MCF 10A (cell line): ENCODE results near the gene FNDC11. TPM values are rescaled to one million over a fixed set of nuclear protein-coding genes. Genes with fewer than 3 reads are reported as not detected.

Source experiments
- BruUV-seq: library from RNA; stranded (reverse); fragments of 400-500 nt; replicated peaks from 2 replicates; lab custom pipeline; 2021; lab: Mats Ljungman, UMichigan
- CTCF ChIA-PET: fragments of 300-600 bp; sonication (Branson Sonifier 250); formaldehyde crosslinking; extraction: SDS; loops from one replicate; lab custom pipeline; 2021; ENCODE audit warnings: antibody characterized with exemption, inconsistent platforms; lab: Yijun Ruan, JAX
- POLR2A ChIA-PET: fragments of 300-600, 350-650 bp; sonication (Branson Sonifier 250); formaldehyde crosslinking; extraction: SDS; loops from one replicate; lab custom pipeline; 2020; ENCODE audit warnings: antibody characterized with exemption, inconsistent platforms; lab: Yijun Ruan, JAX
- DNase-seq: peaks from one replicate; pipeline ENCODE4 v3.0.0-alpha.2; 2018; ENCODE audit not compliant: unreplicated experiment
- H3K27ac Mint-ChIP-seq: one replicate; pipeline ENCODE4 v1.8.0; 2022; ENCODE audit warnings: mild to moderate bottlenecking, low read depth, mixed read lengths; ENCODE audit not compliant: unreplicated experiment
- H3K27me3 Mint-ChIP-seq: one replicate; pipeline ENCODE4 v1.8.0; 2022; ENCODE audit warnings: mixed read lengths; ENCODE audit not compliant: insufficient read depth, unreplicated experiment
- H3K36me3 Mint-ChIP-seq: one replicate; pipeline ENCODE4 v1.8.0; 2022; ENCODE audit warnings: mild to moderate bottlenecking, moderate library complexity, mixed read lengths; ENCODE audit not compliant: insufficient read depth, unreplicated experiment
- H3K4me1 Mint-ChIP-seq: one replicate; pipeline ENCODE4 v1.8.0; 2022; ENCODE audit warnings: mixed read lengths; ENCODE audit not compliant: insufficient read depth, unreplicated experiment
- H3K4me3 Mint-ChIP-seq: one replicate; pipeline ENCODE4 v1.8.0; 2022; ENCODE audit warnings: mild to moderate bottlenecking, moderate library complexity, mixed read lengths; ENCODE audit not compliant: unreplicated experiment
- H3K9me3 Mint-ChIP-seq: one replicate; pipeline ENCODE4 v1.8.0; 2022; ENCODE audit warnings: mixed read lengths; ENCODE audit not compliant: unreplicated experiment
- intact Hi-C: fragments of 100-400 bp; cut with micrococcal nuclease; formaldehyde crosslinking; loops from 2 replicates; pipeline ENCODE4 v1.14.1; 2022
- total RNA-seq: library from RNA; stranded (reverse); gene quantifications from 2 replicates; pipeline ENCODE4 v1.2.3, GENCODE V29; 2022
- TF ChIP-seq, protein P1 (sequence below): fragments of 200-600 bp; IDR thresholded peaks from one replicate; pipeline ENCODE4 v1.8.0; 2022; ENCODE audit warnings: antibody characterized with exemption, mild to moderate bottlenecking; ENCODE audit not compliant: unreplicated experiment

FNDC11 gene
- total RNA-seq, 1 experiment from 2014 or later: 2.4 TPM

DNA sequence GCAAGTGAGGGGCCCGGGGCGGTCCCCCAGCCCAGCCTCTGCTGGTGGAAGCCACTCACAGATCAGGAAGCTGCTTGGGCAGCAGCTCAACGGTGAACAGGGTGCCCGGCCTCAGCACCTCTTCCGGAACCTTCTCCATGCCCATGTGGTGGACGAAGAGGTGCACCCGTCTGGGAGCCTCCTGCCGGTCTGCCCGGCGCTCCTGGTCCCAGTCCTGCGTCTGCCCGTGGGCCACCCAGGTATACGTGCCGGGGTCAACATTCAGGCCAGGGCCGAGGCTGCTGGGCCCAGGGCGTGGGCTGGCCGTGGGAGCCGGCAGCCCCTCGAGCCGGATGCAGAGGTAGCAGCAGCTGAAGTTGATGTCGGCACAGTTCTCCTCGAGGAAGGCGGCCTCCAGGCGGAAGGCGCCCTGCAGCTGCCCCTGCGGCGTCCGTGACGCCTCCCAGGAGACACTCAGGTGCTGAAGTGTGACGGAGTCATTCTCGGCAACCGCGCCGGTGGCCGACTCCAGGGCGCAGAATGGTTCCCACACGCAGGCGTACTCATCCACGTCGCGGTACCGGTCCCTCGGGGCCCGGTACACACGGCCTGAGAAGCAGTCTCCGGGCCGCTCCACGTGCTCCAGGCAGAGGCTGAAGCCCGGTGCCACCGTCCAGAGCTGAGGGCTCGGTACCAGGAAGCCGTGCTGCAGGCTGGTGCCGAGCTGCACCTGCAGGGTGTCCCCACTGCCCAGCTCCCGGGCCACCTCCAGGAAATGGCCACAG is 8.7 kb downstream of the FNDC11 start:
- TF ChIP-seq, protein P1, sequence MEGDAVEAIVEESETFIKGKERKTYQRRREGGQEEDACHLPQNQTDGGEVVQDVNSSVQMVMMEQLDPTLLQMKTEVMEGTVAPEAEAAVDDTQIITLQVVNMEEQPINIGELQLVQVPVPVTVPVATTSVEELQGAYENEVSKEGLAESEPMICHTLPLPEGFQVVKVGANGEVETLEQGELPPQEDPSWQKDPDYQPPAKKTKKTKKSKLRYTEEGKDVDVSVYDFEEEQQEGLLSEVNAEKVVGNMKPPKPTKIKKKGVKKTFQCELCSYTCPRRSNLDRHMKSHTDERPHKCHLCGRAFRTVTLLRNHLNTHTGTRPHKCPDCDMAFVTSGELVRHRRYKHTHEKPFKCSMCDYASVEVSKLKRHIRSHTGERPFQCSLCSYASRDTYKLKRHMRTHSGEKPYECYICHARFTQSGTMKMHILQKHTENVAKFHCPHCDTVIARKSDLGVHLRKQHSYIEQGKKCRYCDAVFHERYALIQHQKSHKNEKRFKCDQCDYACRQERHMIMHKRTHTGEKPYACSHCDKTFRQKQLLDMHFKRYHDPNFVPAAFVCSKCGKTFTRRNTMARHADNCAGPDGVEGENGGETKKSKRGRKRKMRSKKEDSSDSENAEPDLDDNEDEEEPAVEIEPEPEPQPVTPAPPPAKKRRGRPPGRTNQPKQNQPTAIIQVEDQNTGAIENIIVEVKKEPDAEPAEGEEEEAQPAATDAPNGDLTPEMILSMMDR: no peak
- BruUV-seq: no TSS peak
- H3K4me1 Mint-ChIP-seq: no peaks in the 10 kb centered on the region
- no peaks in the 10 kb centered on the region for H3K9me3 Mint-ChIP-seq
- no peaks in the 10 kb centered on the region for H3K36me3 Mint-ChIP-seq
- POLR2A ChIA-PET: interaction anchor here (1.5 kb wide), 1 partner anchor 11 kb away, joined by 5 read pairs; the partner anchor contains the start of gene HELZ2
- CTCF ChIA-PET: interaction anchor here (0.8 kb wide), 1 partner anchor 25 kb away, joined by 3 read pairs; no protein-coding TSS in a partner anchor
- no peak overlapping the region for H3K27ac Mint-ChIP-seq
- DNase-seq: no peak
- no peak overlapping the region for H3K4me3 Mint-ChIP-seq
- no peaks in the 10 kb centered on the region for H3K27me3 Mint-ChIP-seq
- intact Hi-C loops: no loop called here

DNA sequence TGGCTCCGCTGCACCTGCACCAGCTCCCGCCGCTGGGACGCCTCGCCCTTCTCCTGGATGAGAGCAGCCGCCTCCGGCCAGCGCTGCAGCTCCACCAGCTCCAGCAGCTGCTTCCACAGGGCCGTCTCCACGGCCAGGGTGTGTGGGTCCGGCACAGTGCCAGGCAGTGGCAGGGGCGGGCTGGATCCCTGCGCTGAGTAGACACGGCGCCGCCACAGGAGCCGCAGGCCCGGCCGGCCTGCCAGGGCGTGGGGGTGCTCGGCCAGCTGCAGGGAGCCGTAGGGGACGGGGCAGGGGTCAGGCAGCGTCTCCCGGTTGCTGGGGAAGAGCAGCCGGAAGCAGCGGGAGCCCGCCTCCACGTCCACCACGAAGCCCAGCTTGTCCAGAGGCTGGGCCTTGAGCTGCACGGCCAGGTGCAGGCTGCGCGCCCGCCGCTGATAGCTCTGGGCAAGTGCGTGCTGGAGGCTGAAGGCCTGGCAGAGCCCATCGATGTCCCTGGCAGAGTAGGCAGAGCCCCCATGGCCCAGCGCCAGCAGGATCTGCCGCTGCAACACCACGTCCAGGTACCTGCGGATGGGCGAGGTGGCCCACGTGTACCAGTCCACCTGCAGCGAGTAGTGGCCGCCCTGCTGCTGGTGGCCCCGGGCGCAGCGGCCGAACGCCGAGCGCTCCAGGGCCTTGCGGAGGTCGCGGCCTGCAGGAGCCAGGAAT is 9.4 kb downstream of the FNDC11 start:
- CTCF ChIA-PET: no interaction called here
- no peaks in the 10 kb centered on the region for H3K27me3 Mint-ChIP-seq
- DNase-seq: no peak
- no peaks in the 10 kb centered on the region for H3K9me3 Mint-ChIP-seq
- TF ChIP-seq, protein P1: no peak
- BruUV-seq: no TSS peak
- no peaks in the 10 kb centered on the region for H3K4me1 Mint-ChIP-seq
- no peak overlapping the region for H3K27ac Mint-ChIP-seq
- POLR2A ChIA-PET: interaction anchor here (1.5 kb wide), 1 partner anchor 10 kb away, joined by 5 read pairs; the partner anchor contains the start of gene HELZ2
- intact Hi-C loops: no loop called here
- H3K4me3 Mint-ChIP-seq: no peak overlapping the region
- H3K36me3 Mint-ChIP-seq: no peaks in the 10 kb centered on the region

DNA sequence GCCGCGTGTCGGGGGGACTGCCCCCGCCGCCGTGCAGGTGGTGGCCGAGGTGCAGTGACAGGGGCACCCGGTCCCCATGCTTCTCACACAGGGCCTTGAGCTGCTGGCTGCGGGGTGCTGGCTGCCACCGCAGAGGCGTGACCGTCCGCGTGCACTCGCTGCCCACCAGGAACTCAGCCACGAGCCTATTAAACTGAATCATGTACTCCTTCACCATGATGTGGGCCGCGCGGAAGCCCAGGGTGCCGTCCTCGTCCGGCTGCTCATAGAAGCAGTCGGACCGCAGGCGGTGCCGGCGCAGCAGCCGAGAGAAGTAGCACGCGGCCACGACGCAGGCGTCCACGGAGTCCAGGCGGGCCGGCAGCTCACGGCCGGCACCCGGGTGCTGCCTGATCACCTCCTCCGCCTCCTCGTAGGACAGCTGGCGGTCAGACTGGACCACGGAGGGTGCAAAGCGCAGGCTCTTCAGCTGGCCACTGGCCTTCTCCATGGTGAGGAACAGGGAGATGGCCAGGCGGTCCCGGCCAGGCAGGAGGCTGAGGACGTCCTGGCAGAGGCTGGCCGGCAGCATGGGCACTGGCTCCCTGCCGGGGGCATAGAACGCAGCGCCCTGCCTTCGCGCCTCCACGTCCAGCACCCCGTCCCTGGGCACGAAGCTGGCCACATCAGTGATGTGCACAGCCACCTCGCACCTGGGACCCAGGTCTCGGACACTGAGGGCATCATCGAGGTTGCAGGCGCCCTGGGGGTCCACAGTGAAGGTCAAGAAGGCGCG is 10.3 kb downstream of the FNDC11 start:
- ChIA-PET CTCF (interaction anchor here (1.1 to 1.3 kb wide), 2 partner anchors 146 to 221 kb away, joined by 3 to 4 read pairs; no protein-coding TSS in a partner anchor), POLR2A (interaction anchor here (0.6 to 1.5 kb wide), 2 partner anchors 9 to 22 kb away, joined by 3 to 5 read pairs; partner anchors contain the start of gene HELZ2)
- intact Hi-C loops: no loop called here
- BruUV-seq: no TSS peak
- Mint-ChIP-seq H3K4me1 (no peaks in the 10 kb centered on the region), H3K27me3 (no peaks in the 10 kb centered on the region), H3K27ac (no peak overlapping the region), H3K36me3 (no peaks in the 10 kb centered on the region), H3K4me3 (no peak overlapping the region), H3K9me3 (no peaks in the 10 kb centered on the region)
- no peak for DNase-seq
- TF ChIP-seq, protein P1: no peak
